Sigmoid colon (tissue), 7 donors: ENCODE measurements around the gene EXOC1L. TPM values are rescaled to one million over a fixed set of nuclear protein-coding genes. Genes with fewer than 3 reads are reported as not detected.

Experiments used
- DNase-seq: peaks from one replicate; pipeline ENCODE4 v3.0.0-alpha.2; 2019
- H3K27ac ChIP-seq, 4 donors: fragments of 200-600 bp; sonication (generic); one replicate each; pipeline ENCODE4 v1.5.1; 2016 to 2019; ENCODE audit warnings: mild to moderate bottlenecking in 1 of 4
- H3K27me3 ChIP-seq, 3 donors: fragments of 200-600 bp; sonication (generic); one replicate each; pipeline ENCODE4 v1.5.1; 2019; ENCODE audit warnings: mild to moderate bottlenecking in 1 of 3
- H3K36me3 ChIP-seq, 4 donors: fragments of 200-600 bp; sonication (generic); one replicate each; pipeline ENCODE4 v1.5.1; 2016 to 2019
- H3K4me1 ChIP-seq, 4 donors: fragments of 200-600 bp; sonication (generic); one replicate each; pipeline ENCODE4 v1.5.1; 2017 to 2019
- H3K4me3 ChIP-seq, 4 donors: fragments of 200-600 bp; sonication (generic); one replicate each; pipeline ENCODE4 v1.5.1; 2017 to 2019; ENCODE audit warnings: mild to moderate bottlenecking in 2 of 4, moderate library complexity in 1 of 4
- H3K9me3 ChIP-seq, 4 donors: fragments of 200-600 bp in 3 of 4; sonication (generic) in 3 of 4; one replicate each; pipeline versions ENCODE4 v1.5.1 to v1.6.1; 2013 to 2019
- CTCF ChIP-seq, 4 experiments: fragments of 450-650 bp in 3 of 4; fragments of 200-600 bp in 1 of 4; IDR thresholded peaks; one replicate each; pipeline ENCODE4 v1.5.1; 2016 to 2019; ENCODE audit warnings: antibody characterized with exemption in 4 of 4, mild to moderate bottlenecking in 3 of 4, moderate library complexity in 2 of 4
- EP300 ChIP-seq, 4 donors: sonication (generic); formaldehyde crosslinking; IDR thresholded peaks; one replicate each; pipeline ENCODE4 v1.6.1; 2017; ENCODE audit warnings: antibody characterized with exemption in 4 of 4
- POLR2A ChIP-seq, 2 donors: fragments of 450-650 bp; IDR thresholded peaks; one replicate each; pipeline ENCODE4 v1.6.1; 2016; ENCODE audit warnings: antibody characterized with exemption in 2 of 2, mild to moderate bottlenecking in 2 of 2, moderate library complexity in 2 of 2
- POLR2AphosphoS5 ChIP-seq, 4 donors: sonication (generic); formaldehyde crosslinking; IDR thresholded peaks; one replicate each; pipeline ENCODE4 v1.6.1; 2017; ENCODE audit warnings: antibody characterized with exemption in 4 of 4
- WGBS, 2 donors: extraction: QIAGEN DNeasy Blood & Tissue Kit; methylation state at CpG; one replicate each; pipeline ENCODE4 v1.1.7; 2013; 5-methylcytosine and 5-hydroxymethylcytosine counted together
- intact Hi-C: fragments of 100-400 bp; cut with DNase I; formaldehyde crosslinking; loops from one replicate; pipeline ENCODE4 v1.15.1; 2023
- polyA plus RNA-seq, 3 donors: library from polyadenylated mRNA; stranded (reverse); fragments of 200-250 nt; gene quantifications; one replicate each; pipeline ENCODE4 v1.2.3, GENCODE V29; 2013
- total RNA-seq, 4 donors: library from RNA; depleted of rRNA; stranded (reverse); fragments of >200 nt; gene quantifications; one replicate each; pipeline ENCODE4 v1.1.0, GENCODE V29; 2016
- donor health status: healthy with polysubstance abuse.
- donor health status: Bipolar disorder and iron deficiency.
- donor health status: healthy.

EXOC1L gene
- total and polyA plus RNA-seq, 7 donors, result not detected

- WGBS, 2 donors, result 73 to 94% methylated on average over 2 of the region's 2 CpGs
- peaks cover 0 to 41% (median 3%) of the 10 kb centered on the region in 4 donors for H3K36me3 ChIP-seq
- intact Hi-C loops, result loop anchor here (10.0 kb wide), 2 partner anchors 85 to 465 kb away; partner anchors contain the start of genes CEP135 and TMEM165
Measured at GRCh38 chr4:55859711-55860110, 40.1 kb downstream of the EXOC1L start.

GRCh38 chr4:55864577-55865223 lies 45.1 kb downstream of the EXOC1L start:
- 98 to 99% methylated on average over 1 of the region's 1 CpG for WGBS, 2 donors
- Histone ChIP-seq H3K4me1 (peaks cover 0 to 22% (median 7%) of the 10 kb centered on the region in 4 donors), H3K4me3 (no peak overlapping the region), H3K9me3 (no peaks in the 10 kb centered on the region), H3K27ac (peak overlapping the region in 1 of 4 donors; percentile 54), H3K27me3 (no peaks in the 10 kb centered on the region), H3K36me3 (peaks cover 6 to 61% (median 17%) of the 10 kb centered on the region in 4 donors)
- no peak for DNase-seq
- no peak for TF ChIP-seq POLR2AphosphoS5 (IDR thresholded peaks at IDR 0.05)
- TF ChIP-seq CTCF (IDR thresholded peaks at IDR 0.05), result no peak
- intact Hi-C loops, result no loop called here

More at GRCh38 chr4:55859711-55860110, 40.1 kb downstream of the EXOC1L start:
- no peaks in the 10 kb centered on the region for H3K9me3 ChIP-seq
- no peak overlapping the region for H3K27ac ChIP-seq
- DNase-seq, result no peak
- no peaks in the 10 kb centered on the region for H3K27me3 ChIP-seq
- no peak overlapping the region for H3K4me3 ChIP-seq
- peaks cover 0 to 15% (median 11%) of the 10 kb centered on the region in 4 donors for H3K4me1 ChIP-seq
- no peak for TF ChIP-seq POLR2AphosphoS5 (IDR thresholded peaks at IDR 0.05)
- TF ChIP-seq CTCF (IDR thresholded peaks at IDR 0.05), result no peak
- TF ChIP-seq POLR2A (IDR thresholded peaks at IDR 0.05), result no peak
- no peak for TF ChIP-seq EP300 (IDR thresholded peaks at IDR 0.05)

- Histone ChIP-seq H3K4me3 (no peak overlapping the region), H3K27me3 (no peaks in the 10 kb centered on the region), H3K36me3 (peaks cover 6 to 65% (median 18%) of the 10 kb centered on the region in 4 donors), H3K4me1 (peaks cover 0 to 22% (median 7%) of the 10 kb centered on the region in 4 donors), H3K27ac (peak overlapping the region in 3 of 4 donors; percentile 54 to 67 (median 56)), H3K9me3 (no peaks in the 10 kb centered on the region)
- intact Hi-C loops, result no loop called here
- TF ChIP-seq POLR2AphosphoS5 (IDR thresholded peaks at IDR 0.05), result no peak
- TF ChIP-seq EP300 (IDR thresholded peaks at IDR 0.05), result no peak
- no peak for TF ChIP-seq POLR2A (IDR thresholded peaks at IDR 0.05)
- TF ChIP-seq CTCF (IDR thresholded peaks at IDR 0.05), result no peak
- DNase-seq, result no peak
- WGBS, 2 donors, result 69 to 75% methylated on average over 2 of the region's 2 CpGs
Measured at GRCh38 chr4:55865228-55865806, 45.7 kb downstream of the EXOC1L start.

GRCh38 chr4:55866290-55866907 lies 46.8 kb downstream of the EXOC1L start:
- 57 to 63% methylated on average over 2 of the region's 2 CpGs for WGBS, 2 donors
- intact Hi-C loops, result no loop called here
- TF ChIP-seq POLR2AphosphoS5 (IDR thresholded peaks at IDR 0.05) (peak in 1 of 4 donors; percentile 35), POLR2A (IDR thresholded peaks at IDR 0.05) (no peak), EP300 (IDR thresholded peaks at IDR 0.05) (no peak), CTCF (IDR thresholded peaks at IDR 0.05) (no peak)
- H3K9me3 ChIP-seq, result no peaks in the 10 kb centered on the region
- H3K4me3 ChIP-seq, result no peak overlapping the region
- H3K27ac ChIP-seq, result peak overlapping the region; percentile 20 to 67 (median 55)
- H3K4me1 ChIP-seq, result peaks cover 0 to 22% (median 7%) of the 10 kb centered on the region in 4 donors
- peaks cover 6 to 65% (median 22%) of the 10 kb centered on the region in 4 donors for H3K36me3 ChIP-seq
- no peaks in the 10 kb centered on the region for H3K27me3 ChIP-seq
- DNase-seq, result no peak
